HUES48 (cell line): ENCODE results near the gene HHAT.

ENCODE experiments used
- H3K27ac ChIP-seq: one replicate; pipeline ENCODE4 v1.7.0; 2013; ENCODE audit warnings: low read depth, low read length, inconsistent platforms
- H3K27me3 ChIP-seq: 2 replicates; pipeline ENCODE4 v1.6.1; 2013; ENCODE audit warnings: mild to moderate bottlenecking, low read length; ENCODE audit not compliant: control insufficient read depth, insufficient read depth
- H3K36me3 ChIP-seq: 2 replicates; pipeline ENCODE4 v1.6.1; 2013; ENCODE audit warnings: low read length; ENCODE audit not compliant: control insufficient read depth, insufficient read depth
- H3K4me1 ChIP-seq: 2 replicates; pipeline ENCODE4 v1.6.1; 2013; ENCODE audit warnings: mild to moderate bottlenecking, low read length; ENCODE audit not compliant: control insufficient read depth, insufficient read depth
- H3K4me3 ChIP-seq: 2 replicates; pipeline ENCODE4 v1.5.1; 2013; ENCODE audit warnings: mild to moderate bottlenecking, low read depth, low read length
- H3K9ac ChIP-seq: 2 replicates; pipeline ENCODE4 v1.6.1; 2013; ENCODE audit warnings: mild to moderate bottlenecking, low read depth, low read length, moderate library complexity
- H3K9me3 ChIP-seq: 2 replicates; pipeline ENCODE4 v1.6.1; 2013; ENCODE audit warnings: low read length; ENCODE audit not compliant: control insufficient read depth, insufficient read depth

The HHAT gene

DNA sequence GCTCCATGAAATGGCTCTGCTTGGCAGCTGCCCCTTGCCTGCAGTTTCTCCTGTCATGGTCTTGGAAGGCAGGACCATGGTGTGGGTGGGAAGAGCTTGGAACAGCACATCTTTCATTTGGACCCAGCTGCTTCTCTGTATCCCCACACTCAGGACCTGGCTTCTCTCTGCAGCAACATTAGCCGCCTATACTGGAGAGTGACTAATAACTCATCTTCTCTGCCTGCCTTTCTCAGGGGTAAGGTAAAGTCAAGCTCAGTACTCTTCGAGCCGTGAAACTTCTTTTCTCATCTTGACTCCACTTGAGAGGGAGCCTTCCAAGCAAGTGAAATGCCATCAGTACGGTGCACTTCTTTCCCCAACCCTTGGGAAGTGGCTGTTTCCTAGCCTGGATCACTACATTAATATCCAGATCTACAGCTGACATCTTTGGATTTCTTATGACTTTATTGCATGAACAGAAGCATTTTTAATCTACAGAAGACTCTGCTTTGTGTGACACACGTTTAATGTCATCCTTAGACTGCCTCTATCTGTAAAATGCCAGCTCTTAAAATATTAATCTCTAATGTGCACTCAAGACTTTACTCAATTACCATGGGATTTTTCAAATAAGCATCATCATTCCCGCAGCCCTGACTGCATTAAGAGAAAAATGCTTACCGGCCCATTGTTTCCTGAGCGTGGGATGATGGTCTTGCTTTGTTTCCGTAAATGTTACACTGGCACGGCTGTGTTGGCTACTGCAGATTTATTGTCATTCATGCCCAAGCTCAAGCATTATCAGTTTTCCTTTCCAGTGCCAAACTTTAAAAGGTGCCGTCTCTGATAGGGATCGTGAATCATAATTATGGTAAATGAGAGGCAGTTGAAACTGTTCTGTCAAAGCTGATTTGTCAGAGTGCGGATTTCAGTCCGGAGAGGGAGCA is 242.9 kb downstream of the HHAT start:
- Histone ChIP-seq H3K4me3 (no peak overlapping the region), H3K9me3 (no peaks in the 10 kb centered on the region; the same call in 1 of the 2 replicates), H3K27me3 (no peaks in the 10 kb centered on the region), H3K36me3 (no peaks in the 10 kb centered on the region), H3K27ac (no peak overlapping the region), H3K4me1 (no peaks in the 10 kb centered on the region), H3K9ac (no peak overlapping the region)

DNA sequence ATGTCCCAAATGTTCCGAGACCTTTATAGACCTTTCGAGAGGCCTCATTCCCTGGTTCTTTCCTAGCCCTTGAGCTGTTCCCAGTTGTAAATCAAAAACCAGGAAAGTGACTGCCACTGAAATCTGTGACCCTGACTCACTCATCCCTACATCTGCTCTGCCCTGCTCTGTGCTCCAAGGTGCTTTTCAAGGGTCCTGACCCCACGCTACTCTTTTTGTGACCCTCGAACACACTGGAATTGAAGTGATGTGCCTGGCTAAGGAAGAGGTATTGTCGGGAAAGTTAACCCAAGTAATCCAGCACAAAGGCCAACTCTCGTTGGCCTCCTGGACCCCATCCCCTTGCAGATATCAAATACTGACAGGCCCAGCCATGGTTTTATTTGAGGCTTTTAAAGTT is 244.4 kb downstream of the HHAT start:
- Histone ChIP-seq H3K9ac (no peak overlapping the region), H3K9me3 (peaks cover 3% of the 10 kb centered on the region; the same call in 1 of the 2 replicates), H3K27ac (no peak overlapping the region), H3K4me3 (no peak overlapping the region), H3K36me3 (no peaks in the 10 kb centered on the region), H3K27me3 (no peaks in the 10 kb centered on the region), H3K4me1 (no peaks in the 10 kb centered on the region)

DNA sequence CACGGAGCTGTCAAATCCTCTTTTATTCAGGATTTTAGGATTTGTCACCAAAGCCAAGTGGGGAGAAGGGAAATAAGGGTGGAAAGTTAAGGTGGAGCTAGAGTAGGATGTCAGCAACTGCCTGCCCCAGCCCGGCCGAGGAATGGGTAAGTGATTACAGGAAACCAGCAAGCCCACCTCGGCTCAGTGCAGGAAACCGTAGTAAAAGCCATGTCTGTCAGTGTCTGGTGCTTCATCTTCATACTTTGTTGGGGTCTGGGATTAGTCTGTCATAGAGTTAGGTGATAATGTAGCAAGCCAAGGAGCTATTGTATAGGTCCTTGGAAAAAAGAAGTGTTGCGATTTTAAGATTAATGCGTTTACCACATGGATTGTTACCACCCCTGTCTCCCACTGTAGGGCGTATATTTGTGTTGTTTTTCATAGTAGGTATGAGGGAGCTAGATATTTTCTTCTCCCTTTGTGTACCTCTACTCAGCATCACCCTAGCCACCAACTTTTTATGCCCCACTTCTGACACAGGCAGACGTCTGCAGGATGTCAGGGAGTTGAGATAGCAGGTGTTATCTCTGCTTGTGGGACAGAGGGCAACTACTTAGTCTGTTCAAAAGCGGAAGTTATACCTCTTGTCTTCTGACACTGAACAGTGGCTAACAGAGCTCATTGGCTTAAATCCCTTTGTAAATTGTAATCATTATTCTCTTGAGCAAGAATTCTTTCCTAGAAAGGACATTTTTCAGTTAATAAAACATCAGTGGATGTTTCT is 253.7 kb downstream of the HHAT start:
- no peaks in the 10 kb centered on the region for H3K27me3 ChIP-seq
- H3K9ac ChIP-seq = no peak overlapping the region
- H3K27ac ChIP-seq = no peak overlapping the region
- H3K9me3 ChIP-seq = no peaks in the 10 kb centered on the region
- no peaks in the 10 kb centered on the region for H3K36me3 ChIP-seq
- no peaks in the 10 kb centered on the region for H3K4me1 ChIP-seq
- no peak overlapping the region for H3K4me3 ChIP-seq

DNA sequence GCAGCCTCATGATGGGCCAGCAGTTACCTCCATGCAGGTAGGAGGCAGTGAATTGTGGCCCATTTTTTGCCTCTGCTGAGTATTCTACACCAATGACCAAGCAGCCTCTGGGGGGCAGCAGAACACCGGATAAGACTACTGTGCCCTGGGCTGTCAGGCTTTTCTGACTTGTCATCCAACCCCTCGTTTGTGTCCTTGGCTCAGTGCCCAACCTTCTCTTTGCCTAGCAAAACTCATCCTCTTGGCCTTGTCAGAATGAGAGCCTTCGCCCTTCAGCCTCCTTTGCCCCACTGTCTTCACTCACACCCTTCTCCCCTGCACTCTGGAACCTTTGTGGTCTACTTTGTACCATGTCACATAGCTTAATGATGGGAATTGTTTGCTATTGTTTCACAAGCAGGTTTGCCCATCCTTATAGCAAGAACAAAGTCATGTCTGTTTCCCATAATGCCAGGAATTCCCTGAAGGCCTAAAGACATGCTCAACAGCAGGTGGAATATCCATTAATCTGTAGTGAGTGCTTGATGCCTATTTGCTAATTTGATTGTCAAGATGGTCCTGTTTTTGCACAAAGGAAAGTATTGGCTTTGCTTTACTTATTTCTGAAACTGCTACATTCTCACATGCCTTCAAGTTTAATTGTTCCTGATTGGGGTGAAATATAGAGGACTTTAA is 255.9 kb downstream of the HHAT start:
- no peak overlapping the region for H3K27ac ChIP-seq
- 0 out of 2 replicates have a peak, but pooled peaks cover 4% of the 10 kb centered on the region for H3K9me3 ChIP-seq
- no peak overlapping the region for H3K4me3 ChIP-seq
- no peaks in the 10 kb centered on the region for H3K27me3 ChIP-seq
- no peaks in the 10 kb centered on the region for H3K4me1 ChIP-seq
- no peaks in the 10 kb centered on the region for H3K36me3 ChIP-seq
- H3K9ac ChIP-seq = no peak overlapping the region

DNA sequence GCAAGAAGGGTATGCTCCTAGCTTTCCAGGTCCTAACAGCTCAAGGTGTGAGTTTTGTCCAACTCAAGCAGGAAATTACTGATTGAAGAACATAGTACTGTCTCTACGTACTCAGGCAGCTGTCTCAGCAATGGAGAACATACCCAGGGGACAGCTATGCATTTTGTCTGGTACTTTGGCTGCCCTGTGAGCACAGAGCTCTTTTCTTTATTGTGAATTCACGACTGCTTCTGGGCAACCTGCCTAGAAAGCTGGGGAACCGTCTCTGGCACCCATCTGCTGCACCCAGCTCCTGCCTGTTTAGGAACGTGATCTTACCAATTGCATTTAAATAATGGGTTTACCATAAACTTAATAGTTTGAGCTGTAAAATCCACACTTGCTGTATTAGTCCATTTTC is 258.1 kb downstream of the HHAT start:
- H3K27me3 ChIP-seq = no peaks in the 10 kb centered on the region
- H3K9ac ChIP-seq = no peak overlapping the region
- H3K9me3 ChIP-seq = 0 out of 2 replicates have a peak, but pooled peaks cover 4% of the 10 kb centered on the region
- H3K4me1 ChIP-seq = no peaks in the 10 kb centered on the region
- H3K4me3 ChIP-seq = no peak overlapping the region
- H3K27ac ChIP-seq = no peak overlapping the region
- no peaks in the 10 kb centered on the region for H3K36me3 ChIP-seq

DNA sequence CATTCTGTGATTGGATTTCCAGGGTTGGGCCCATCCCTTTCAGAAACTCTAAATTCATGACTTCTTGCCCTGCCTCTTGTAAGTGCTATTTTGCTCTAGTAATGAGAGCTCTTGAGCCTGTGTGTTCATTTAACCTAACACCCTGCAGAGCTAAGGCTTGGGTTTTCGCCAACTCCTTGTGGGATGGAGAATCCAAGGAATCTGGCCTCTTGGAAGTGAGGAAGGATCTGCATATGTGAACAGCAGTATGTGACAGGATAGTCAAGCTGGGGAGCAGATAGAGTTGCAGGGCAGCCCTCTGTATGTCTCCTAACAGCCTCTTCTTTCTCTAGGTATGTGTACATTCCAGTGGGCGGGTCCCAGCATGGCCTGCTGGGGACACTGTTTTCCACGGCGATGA is 258.9 kb downstream of the HHAT start:
- Histone ChIP-seq H3K9me3 (0 out of 2 replicates have a peak, but pooled peaks cover 4% of the 10 kb centered on the region), H3K4me3 (no peak overlapping the region), H3K4me1 (no peaks in the 10 kb centered on the region), H3K36me3 (no peaks in the 10 kb centered on the region), H3K27me3 (no peaks in the 10 kb centered on the region), H3K9ac (no peak overlapping the region), H3K27ac (no peak overlapping the region)

DNA sequence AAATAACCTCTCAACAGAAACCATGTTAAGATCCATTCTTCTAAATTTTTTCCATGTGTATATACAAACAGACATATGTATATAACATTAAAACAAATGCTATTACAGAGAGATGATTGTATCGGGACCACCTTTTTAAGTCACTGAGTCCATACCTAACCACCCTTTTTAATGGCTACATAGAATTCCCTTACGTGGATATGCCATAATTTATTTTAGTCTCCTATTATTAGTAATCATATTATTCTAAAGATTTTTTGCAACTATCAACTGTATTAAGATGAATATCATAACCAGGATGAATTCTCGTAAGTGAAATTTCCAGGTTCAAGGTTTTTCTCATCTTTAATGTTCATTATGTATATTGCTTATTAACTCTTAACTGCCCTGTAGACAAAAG is 259.7 kb downstream of the HHAT start:
- H3K9ac ChIP-seq = no peak overlapping the region
- H3K4me1 ChIP-seq = no peaks in the 10 kb centered on the region
- H3K27ac ChIP-seq = no peak overlapping the region

DNA sequence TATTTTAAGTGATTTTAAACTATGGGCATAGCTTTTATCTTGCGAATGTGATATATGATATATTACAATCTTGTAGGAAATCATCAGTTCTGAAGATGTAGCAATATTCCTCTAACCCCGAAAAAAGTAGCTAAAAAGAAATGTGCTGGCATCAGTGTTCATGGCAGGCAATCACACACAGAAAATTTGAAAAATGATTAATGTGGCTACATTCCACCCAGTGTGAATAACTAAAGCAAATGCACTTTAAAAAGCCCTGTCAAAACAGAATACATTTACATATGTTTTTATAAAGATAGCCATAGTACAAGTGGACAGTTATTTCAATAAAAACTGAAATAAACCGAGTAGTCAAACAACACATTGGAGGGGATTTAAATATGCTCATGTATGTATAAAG is 260.2 kb downstream of the HHAT start:
- no peak overlapping the region for H3K4me3 ChIP-seq
- 0 out of 2 replicates have a peak, but pooled peaks cover 4% of the 10 kb centered on the region for H3K9me3 ChIP-seq
- no peak overlapping the region for H3K9ac ChIP-seq
- no peak overlapping the region for H3K27ac ChIP-seq
- H3K4me1 ChIP-seq = no peaks in the 10 kb centered on the region
- H3K36me3 ChIP-seq = no peaks in the 10 kb centered on the region
- no peaks in the 10 kb centered on the region for H3K27me3 ChIP-seq

More for the DNA sequence above, 259.7 kb downstream of the HHAT start:
- no peaks in the 10 kb centered on the region for H3K27me3 ChIP-seq
- H3K4me3 ChIP-seq = no peak overlapping the region
- 0 out of 2 replicates have a peak, but pooled peaks cover 4% of the 10 kb centered on the region for H3K9me3 ChIP-seq
- no peaks in the 10 kb centered on the region for H3K36me3 ChIP-seq

DNA sequence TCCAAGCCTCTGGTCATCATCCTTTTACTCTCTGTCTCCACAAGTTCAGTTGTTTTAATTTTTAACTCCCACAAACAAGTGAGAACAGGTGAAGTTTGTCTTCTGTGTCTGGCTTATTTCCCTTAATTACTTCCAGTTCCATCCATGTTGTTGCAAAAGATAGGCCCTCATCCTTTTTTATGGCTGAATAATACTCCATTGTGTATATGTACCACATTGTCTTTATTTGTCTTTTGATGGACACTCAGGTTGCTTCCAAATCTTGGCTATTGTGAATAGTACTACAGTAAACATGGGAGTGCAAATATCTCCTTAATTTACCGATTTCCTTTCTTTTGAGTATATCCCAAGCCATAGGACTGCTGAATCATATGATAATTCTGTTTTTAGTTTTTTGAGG is 262.5 kb downstream of the HHAT start:
- no peak overlapping the region for H3K4me3 ChIP-seq
- no peak overlapping the region for H3K9ac ChIP-seq
- no peaks in the 10 kb centered on the region for H3K36me3 ChIP-seq
- no peaks in the 10 kb centered on the region for H3K4me1 ChIP-seq
- no peak overlapping the region for H3K27ac ChIP-seq
- 0 out of 2 replicates have a peak, but pooled peaks cover 4% of the 10 kb centered on the region for H3K9me3 ChIP-seq
- no peaks in the 10 kb centered on the region for H3K27me3 ChIP-seq

DNA sequence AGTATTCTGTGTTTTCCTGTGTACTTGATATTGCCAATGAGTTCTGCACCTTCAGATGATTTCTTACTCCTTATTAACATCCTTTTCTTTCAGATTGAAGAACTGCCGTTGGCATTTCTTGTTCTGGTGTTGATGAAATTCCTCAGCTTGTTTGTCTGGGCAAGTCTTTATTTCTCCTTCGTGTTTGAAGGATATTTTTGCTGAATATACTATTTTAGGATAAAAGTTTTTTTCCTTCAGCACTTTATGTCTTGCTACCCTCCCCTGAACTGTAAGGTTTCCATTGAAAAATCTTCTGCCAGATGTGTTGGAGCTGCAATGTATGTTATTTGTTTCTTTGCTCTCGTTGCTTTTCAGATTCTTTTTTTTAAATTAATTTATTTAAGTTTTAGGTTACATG is 265.9 kb downstream of the HHAT start:
- no peak overlapping the region for H3K9ac ChIP-seq
- H3K4me1 ChIP-seq = no peaks in the 10 kb centered on the region
- H3K36me3 ChIP-seq = no peaks in the 10 kb centered on the region
- H3K4me3 ChIP-seq = no peak overlapping the region
- no peaks in the 10 kb centered on the region for H3K27me3 ChIP-seq
- no peaks in the 10 kb centered on the region for H3K9me3 ChIP-seq
- H3K27ac ChIP-seq = no peak overlapping the region
